Tibial nerve (tissue), 4 donors: ENCODE data around the gene CDC16. TPM values are rescaled to one million over a fixed set of nuclear protein-coding genes. Genes with fewer than 3 reads are reported as not detected.
A peak's percentile ranks its signal among the peaks of the same experiment; 100 is the strongest.

Experiments used
- DNase-seq, 2 donors: peaks; one replicate each; pipeline ENCODE4 v3.0.0-alpha.2; 2019; ENCODE audit warnings: low spot score in 2 of 2
- H3K27ac ChIP-seq, 4 donors: fragments of 200-600 bp; sonication (generic) in 3 of 4; one replicate each; pipeline ENCODE4 v1.5.1; 2017 to 2019; ENCODE audit warnings: mild to moderate bottlenecking in 1 of 4
- H3K27me3 ChIP-seq, 2 donors: fragments of 200-600 bp; sonication (generic) in 1 of 2; one replicate each; pipeline versions ENCODE4 v1.5.1 to v1.6.0; 2017 to 2019
- H3K36me3 ChIP-seq, 3 donors: fragments of 200-600 bp; sonication (generic); one replicate each; pipeline ENCODE4 v1.5.1; 2018 to 2019
- H3K4me1 ChIP-seq, 4 donors: fragments of 200-600 bp; sonication (generic) in 3 of 4; one replicate each; pipeline ENCODE4 v1.5.1; 2017 to 2019
- H3K4me3 ChIP-seq, 4 donors: fragments of 200-600 bp; sonication (generic) in 3 of 4; one replicate each; pipeline ENCODE4 v1.5.1; 2017 to 2019; ENCODE audit warnings: mild to moderate bottlenecking in 1 of 4, moderate library complexity in 1 of 4
- H3K9me3 ChIP-seq, 4 donors: fragments of 200-600 bp; sonication (generic) in 3 of 4; one replicate each; pipeline ENCODE4 v1.5.1; 2017 to 2019
- EP300 ChIP-seq, 2 donors: sonication (generic); formaldehyde crosslinking; IDR thresholded peaks; one replicate each; pipeline ENCODE4 v1.6.1; 2017; ENCODE audit warnings: antibody characterized with exemption in 2 of 2, mild to moderate bottlenecking in 1 of 2
- POLR2A ChIP-seq, 2 donors: fragments of 450-650 bp; IDR thresholded peaks; one replicate each; pipeline ENCODE4 v1.6.1; 2017; ENCODE audit warnings: antibody characterized with exemption in 2 of 2, mild to moderate bottlenecking in 2 of 2, moderate library complexity in 2 of 2
- WGBS, 2 donors: methylation state at CpG; one replicate each; pipeline ENCODE4 v1.1.5; 2018; 5-methylcytosine and 5-hydroxymethylcytosine counted together
- small RNA-seq: library from RNA; depleted of rRNA; stranded (forward); fragments of <200 nt; gene quantifications from one replicate; pipeline ENCODE3, GENCODE V24; 2016
- total RNA-seq, 4 donors: library from RNA; depleted of rRNA; stranded (reverse); fragments of >200 nt; gene quantifications; one replicate each; pipeline ENCODE4 v1.1.0, GENCODE V29; 2016
- TF ChIP-seq, protein P1 (sequence below), 5 experiments: fragments of 200-600 bp in 3 of 5; fragments of 450-650 bp in 2 of 5; sonication (generic) in 3 of 5; IDR thresholded peaks; one replicate each; pipeline ENCODE4 v1.5.1; 2016 to 2019; ENCODE audit warnings: antibody characterized with exemption in 5 of 5, mild to moderate bottlenecking in 3 of 5, moderate library complexity in 2 of 5

The CDC16 gene
- total RNA-seq, 4 donors from 2014 or later: 43.9 to 87.0 (median 70.2) TPM

DNA sequence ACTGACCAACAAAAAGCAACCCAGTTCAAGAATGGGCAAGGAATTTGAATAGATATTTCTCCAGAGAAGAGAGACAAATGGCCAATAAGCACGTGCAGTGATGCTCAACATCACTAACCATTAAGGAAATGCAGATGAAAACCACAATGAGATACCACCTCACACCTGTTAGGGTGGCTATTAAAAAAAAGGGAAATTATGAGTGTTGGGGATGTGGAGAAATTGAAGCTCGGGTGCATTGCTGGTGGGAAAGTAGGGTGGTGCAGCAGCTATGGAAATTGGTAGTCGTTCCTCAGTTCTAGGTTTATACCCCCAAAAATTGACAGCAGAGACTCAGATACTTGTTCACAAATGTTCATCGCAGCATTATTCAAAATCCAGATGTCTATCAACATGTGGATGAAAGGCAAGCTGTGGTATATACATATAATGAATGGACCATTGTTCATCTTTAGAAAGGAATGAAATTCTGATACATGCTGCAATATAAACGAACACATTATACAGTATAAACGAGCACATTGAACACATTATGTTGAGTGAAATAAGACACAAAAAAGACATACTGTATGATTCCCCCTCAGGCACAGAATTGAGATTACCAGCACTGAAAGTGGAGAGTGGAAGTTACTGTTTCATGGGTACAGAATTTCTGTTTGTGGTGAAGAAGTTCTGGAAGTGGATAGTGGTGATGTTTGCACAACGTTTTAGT lies 80.5 kb downstream of the CDC16 start:
- Histone ChIP-seq H3K27ac (peak overlapping the region; percentile 73 to 94 (median 89)), H3K4me1 (peaks cover 0 to 68% (median 33%) of the 10 kb centered on the region in 4 donors), H3K4me3 (peak overlapping the region; percentile 76 to 90 (median 82)), H3K27me3 (no peaks in the 10 kb centered on the region), H3K36me3 (peaks cover 0 to 6% (median 0%) of the 10 kb centered on the region in 3 donors), H3K9me3 (no peaks in the 10 kb centered on the region)
- TF ChIP-seq, protein P1, sequence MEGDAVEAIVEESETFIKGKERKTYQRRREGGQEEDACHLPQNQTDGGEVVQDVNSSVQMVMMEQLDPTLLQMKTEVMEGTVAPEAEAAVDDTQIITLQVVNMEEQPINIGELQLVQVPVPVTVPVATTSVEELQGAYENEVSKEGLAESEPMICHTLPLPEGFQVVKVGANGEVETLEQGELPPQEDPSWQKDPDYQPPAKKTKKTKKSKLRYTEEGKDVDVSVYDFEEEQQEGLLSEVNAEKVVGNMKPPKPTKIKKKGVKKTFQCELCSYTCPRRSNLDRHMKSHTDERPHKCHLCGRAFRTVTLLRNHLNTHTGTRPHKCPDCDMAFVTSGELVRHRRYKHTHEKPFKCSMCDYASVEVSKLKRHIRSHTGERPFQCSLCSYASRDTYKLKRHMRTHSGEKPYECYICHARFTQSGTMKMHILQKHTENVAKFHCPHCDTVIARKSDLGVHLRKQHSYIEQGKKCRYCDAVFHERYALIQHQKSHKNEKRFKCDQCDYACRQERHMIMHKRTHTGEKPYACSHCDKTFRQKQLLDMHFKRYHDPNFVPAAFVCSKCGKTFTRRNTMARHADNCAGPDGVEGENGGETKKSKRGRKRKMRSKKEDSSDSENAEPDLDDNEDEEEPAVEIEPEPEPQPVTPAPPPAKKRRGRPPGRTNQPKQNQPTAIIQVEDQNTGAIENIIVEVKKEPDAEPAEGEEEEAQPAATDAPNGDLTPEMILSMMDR (IDR thresholded peaks at IDR 0.05): no peak
- TF ChIP-seq POLR2A (IDR thresholded peaks at IDR 0.05) (no peak), EP300 (IDR thresholded peaks at IDR 0.05) (no peak)
- no peak for DNase-seq
- 6 to 7% methylated on average over 7 of the region's 7 CpGs for WGBS, 2 donors

DNA sequence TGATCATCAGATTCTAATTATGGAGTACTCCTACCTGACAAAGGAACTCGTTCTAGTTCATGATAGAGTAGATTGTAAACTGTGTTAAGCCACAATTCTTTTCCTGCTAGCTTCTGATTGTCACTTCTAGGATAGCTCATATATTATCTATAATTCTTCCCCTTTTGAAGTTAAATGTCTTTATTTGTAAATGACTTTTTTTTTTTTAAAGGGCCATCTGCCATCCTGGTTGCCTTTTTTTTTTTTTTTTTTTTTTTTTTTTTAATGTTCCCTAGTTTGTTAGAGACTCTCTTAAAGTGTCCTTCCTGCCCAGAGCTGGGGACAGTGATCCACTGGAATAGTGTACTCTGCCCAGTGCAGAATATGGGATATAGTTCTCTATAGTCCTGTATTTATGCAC lies 83.9 kb downstream of the CDC16 start:
- TF ChIP-seq POLR2A (IDR thresholded peaks at IDR 0.05) (no peak), EP300 (IDR thresholded peaks at IDR 0.05) (no peak)
- TF ChIP-seq, protein P1 (IDR thresholded peaks at IDR 0.05): no peak
- 39 to 53% methylated on average over 1 of the region's 1 CpG for WGBS, 2 donors
- Histone ChIP-seq H3K27me3 (no peaks in the 10 kb centered on the region), H3K4me1 (peaks cover 0 to 56% (median 29%) of the 10 kb centered on the region in 4 donors), H3K36me3 (peaks cover 0 to 36% (median 0%) of the 10 kb centered on the region in 3 donors), H3K9me3 (no peaks in the 10 kb centered on the region), H3K4me3 (no peak overlapping the region), H3K27ac (no peak overlapping the region)
- DNase-seq: no peak

DNA sequence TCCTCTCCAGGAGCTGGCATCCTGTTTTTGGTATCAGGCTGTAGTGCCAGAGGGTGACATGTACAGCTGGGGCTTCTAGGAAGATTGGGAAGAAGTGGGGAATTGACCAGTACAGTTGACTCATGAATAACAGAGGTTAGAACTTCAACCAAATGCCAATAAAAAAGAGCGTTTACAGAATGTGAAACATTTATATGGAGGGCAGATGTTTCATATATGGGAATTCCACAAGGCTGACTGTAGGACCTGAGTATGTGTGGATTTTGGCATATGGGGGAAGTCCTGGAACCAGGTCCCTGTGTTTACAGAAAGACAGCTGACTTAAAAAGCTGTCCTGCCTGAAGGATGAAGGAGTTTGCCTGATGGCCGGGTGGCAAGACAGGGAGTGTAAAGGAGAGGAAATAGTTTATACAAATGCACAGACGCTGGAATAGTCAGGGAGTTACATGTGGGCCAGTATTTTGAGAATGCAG lies 84.8 kb downstream of the CDC16 start:
- TF ChIP-seq, protein P1 (IDR thresholded peaks at IDR 0.05): no peak
- no peak for TF ChIP-seq EP300 (IDR thresholded peaks at IDR 0.05)
- TF ChIP-seq POLR2A (IDR thresholded peaks at IDR 0.05): no peak
- Histone ChIP-seq H3K4me1 (peaks cover 0 to 54% (median 26%) of the 10 kb centered on the region in 4 donors), H3K9me3 (no peaks in the 10 kb centered on the region), H3K27ac (no peak overlapping the region), H3K4me3 (no peak overlapping the region), H3K27me3 (no peaks in the 10 kb centered on the region), H3K36me3 (peaks cover 0 to 44% (median 4%) of the 10 kb centered on the region in 3 donors)
- 52 to 55% methylated on average over 3 of the region's 3 CpGs for WGBS, 2 donors
- DNase-seq: no peak

DNA sequence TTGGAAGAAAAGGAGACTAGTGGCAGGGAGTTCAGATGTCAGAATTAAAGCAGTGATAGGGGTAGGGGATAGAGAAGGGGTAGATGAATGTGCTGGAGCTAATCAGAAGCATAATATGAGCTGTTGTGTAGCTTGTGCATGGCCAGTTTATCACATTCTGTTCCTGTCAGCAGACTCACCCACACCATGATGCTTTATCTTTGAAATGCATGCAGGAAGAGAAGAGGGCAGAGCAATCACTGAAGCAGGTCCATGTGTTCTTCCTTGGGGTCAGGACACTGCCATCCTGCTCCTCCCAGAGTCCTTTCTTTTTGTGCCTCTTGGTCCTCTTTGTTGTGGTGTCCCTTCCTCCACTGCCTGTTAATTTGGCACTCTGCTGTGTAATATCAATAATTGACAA lies 85.4 kb downstream of the CDC16 start:
- H3K27ac ChIP-seq: no peak overlapping the region
- H3K4me3 ChIP-seq: no peak overlapping the region
- TF ChIP-seq POLR2A (IDR thresholded peaks at IDR 0.05): no peak
- no peak for DNase-seq
- H3K27me3 ChIP-seq: no peaks in the 10 kb centered on the region
- no peaks in the 10 kb centered on the region for H3K9me3 ChIP-seq
- peaks cover 0 to 50% (median 6%) of the 10 kb centered on the region in 3 donors for H3K36me3 ChIP-seq
- peaks cover 0 to 53% (median 26%) of the 10 kb centered on the region in 4 donors for H3K4me1 ChIP-seq

DNA sequence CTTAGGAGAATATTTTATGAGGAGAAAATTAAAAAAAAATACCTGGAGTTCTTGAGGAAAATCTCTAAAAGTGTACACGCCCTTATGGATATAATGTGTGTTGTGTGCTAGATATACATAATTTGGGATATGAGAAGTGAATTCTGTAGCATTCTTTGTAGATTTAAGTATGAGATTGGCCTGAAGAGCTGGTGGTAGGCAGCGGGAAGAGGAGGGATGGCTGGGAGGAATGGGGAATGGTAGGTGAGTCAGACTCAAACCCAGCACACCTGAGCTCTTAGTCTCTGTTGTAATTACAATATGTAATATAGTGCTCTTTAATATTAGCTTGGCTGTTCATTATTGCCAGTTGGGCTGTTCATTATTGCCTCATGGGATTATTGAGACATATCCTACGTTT lies 86.6 kb downstream of the CDC16 start:
- Histone ChIP-seq H3K4me3 (no peak overlapping the region), H3K27ac (no peak overlapping the region), H3K9me3 (no peaks in the 10 kb centered on the region), H3K27me3 (no peaks in the 10 kb centered on the region), H3K36me3 (peaks cover 0 to 60% (median 6%) of the 10 kb centered on the region in 3 donors), H3K4me1 (peaks cover 0 to 41% (median 16%) of the 10 kb centered on the region in 4 donors)
- TF ChIP-seq, protein P1 (IDR thresholded peaks at IDR 0.05): no peak
- TF ChIP-seq POLR2A (IDR thresholded peaks at IDR 0.05) (no peak), EP300 (IDR thresholded peaks at IDR 0.05) (no peak)
- WGBS, 2 donors: 85 to 90% methylated on average over 3 of the region's 3 CpGs
- no peak for DNase-seq

Small RNA genes lying within 50 kb of the gene (small RNA-seq; reads per million reads assigned to genes)
- gene MIR4502 (not detected), gene MIR548AR (not detected)

Other genes starting within 250 kb of the CDC16 start
- 10 to 100 TPM; 36.2 to 63.3 (median 46.3) TPM for gene RASA3, start 102.3 kb upstream of the CDC16 start, total RNA-seq
- not detected for gene CFAP97D2, start 55.6 kb upstream of the CDC16 start, total RNA-seq
- 10 to 100 TPM; 62.7 to 89.2 (median 80.2) TPM for gene UPF3A, start 46.7 kb downstream of the CDC16 start, total RNA-seq
- gene CHAMP1, start 79.6 kb downstream of the CDC16 start, total RNA-seq: 10 to 100 TPM; 19.6 to 42.3 (median 31.4) TPM